ENCODE measurements around the gene VMO1.

DNA sequence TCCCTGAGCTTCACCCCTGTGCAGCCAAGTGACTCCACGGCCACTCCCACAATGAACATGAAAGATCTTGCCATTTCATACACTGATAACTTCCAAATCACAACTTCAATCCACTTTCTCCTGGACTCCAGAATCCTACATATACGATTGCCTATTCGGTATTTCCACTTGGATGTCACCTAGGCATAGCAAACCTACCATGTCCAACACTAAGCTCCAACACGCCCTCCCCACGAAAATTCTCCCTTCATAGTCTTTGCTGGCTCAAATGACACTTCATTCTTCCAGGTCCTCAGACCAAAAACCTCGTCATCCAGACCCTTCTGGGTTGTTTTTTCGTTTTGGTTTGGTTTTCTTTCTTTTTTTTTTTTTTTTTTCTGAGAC is 4.5 kb upstream of the VMO1 start:
- no peak for TF ChIP-seq SP1 (IDR thresholded peaks at IDR 0.05)
- TF ChIP-seq FOXK2 (IDR thresholded peaks at IDR 0.05) = no peak
- TF ChIP-seq BHLHE40 (IDR thresholded peaks at IDR 0.05; ENCODE audit: borderline replicate concordance) = no peak
- no peak for TF ChIP-seq TARDBP (IDR thresholded peaks at IDR 0.05)
- no peak for TF ChIP-seq NFRKB (IDR thresholded peaks at IDR 0.05)
- TF ChIP-seq FOXM1 (IDR thresholded peaks at IDR 0.05; ENCODE audit: borderline replicate concordance) = no peak
- TF ChIP-seq HDGF (IDR thresholded peaks at IDR 0.05; ENCODE audit: borderline replicate concordance) = no peak
- no peak for TF ChIP-seq ZNF384 (IDR thresholded peaks at IDR 0.05)
- no peak for TF ChIP-seq ELF4 (IDR thresholded peaks at IDR 0.05)

All from HEK293T (cell line).